Upper lobe of left lung (tissue), 6 donors: ENCODE data around the gene EXOC2. TPM values are rescaled to one million over a fixed set of nuclear protein-coding genes. Genes with fewer than 3 reads are reported as not detected.

Source experiments
- ATAC-seq, 2 donors: fragments of 200-7000 bp; cut with Tn5 transposase; one replicate each; pipeline ENCODE4 v1.9.1; 2022; ENCODE audit warnings: mild to moderate bottlenecking in 2 of 2, moderate library complexity in 2 of 2; ENCODE audit not compliant: low FRiP score in 2 of 2
- DNase-seq, 2 donors: peaks; one replicate each; pipeline ENCODE4 v3.0.0-alpha.2; 2019 to 2020
- H3K27ac ChIP-seq, 4 donors: fragments of 200-600 bp; sonication (generic); one replicate each; pipeline ENCODE4 v1.5.1; 2016 to 2019
- H3K27me3 ChIP-seq, 4 donors: fragments of 200-600 bp; sonication (generic); one replicate each; pipeline ENCODE4 v1.5.1; 2017 to 2019
- H3K36me3 ChIP-seq, 4 donors: fragments of 200-600 bp; sonication (generic); one replicate each; pipeline ENCODE4 v1.5.1; 2016 to 2019
- H3K4me1 ChIP-seq, 4 donors: fragments of 200-600 bp; sonication (generic); one replicate each; pipeline ENCODE4 v1.5.1; 2018 to 2019
- H3K4me3 ChIP-seq, 4 donors: fragments of 200-600 bp; sonication (generic); one replicate each; pipeline ENCODE4 v1.5.1; 2017 to 2019; ENCODE audit warnings: mild to moderate bottlenecking in 2 of 4, moderate library complexity in 1 of 4
- H3K9me3 ChIP-seq, 4 donors: fragments of 200-600 bp; sonication (generic); one replicate each; pipeline ENCODE4 v1.5.1; 2018 to 2019
- EP300 ChIP-seq, 4 donors: sonication (generic); formaldehyde crosslinking; IDR thresholded peaks; one replicate each; pipeline ENCODE4 v1.5.1; 2017; ENCODE audit warnings: antibody characterized with exemption in 4 of 4, control low read depth in 2 of 4
- POLR2A ChIP-seq, 4 donors: fragments of 450-650 bp; IDR thresholded peaks; one replicate each; pipeline ENCODE4 v1.5.1; 2016 to 2017; ENCODE audit warnings: antibody characterized with exemption in 4 of 4, mild to moderate bottlenecking in 2 of 4
- POLR2AphosphoS5 ChIP-seq, 2 donors: sonication (generic); formaldehyde crosslinking; IDR thresholded peaks; one replicate each; pipeline ENCODE4 v1.5.1; 2017; ENCODE audit warnings: antibody characterized with exemption in 2 of 2
- WGBS, 2 donors: methylation state at CpG; one replicate each; pipeline ENCODE4 v1.1.5; 2017 to 2018; 5-methylcytosine and 5-hydroxymethylcytosine counted together
- total RNA-seq, 6 donors: library from RNA; depleted of rRNA in 4 of 6; stranded (reverse); fragments of >200 nt in 4 of 6; gene quantifications; one replicate each; pipeline versions ENCODE4 v1.1.0 to v1.2.1, GENCODE V29; 2016 to 2021
- TF ChIP-seq, protein P1 (sequence below), 6 experiments: fragments of 450-650 bp in 4 of 6; fragments of 200-600 bp in 2 of 6; sonication (generic) in 2 of 6; IDR thresholded peaks; one replicate each; pipeline ENCODE4 v1.5.1; 2016 to 2019; ENCODE audit warnings: antibody characterized with exemption in 6 of 6
- donor health status: DM: no; HTN: no; CAD: no; lungs with moderate emphysema.
- donor health status: DM: no; HTN: yes; CAD: no; lungs with severe emphysema.

Gene EXOC2, protein sequence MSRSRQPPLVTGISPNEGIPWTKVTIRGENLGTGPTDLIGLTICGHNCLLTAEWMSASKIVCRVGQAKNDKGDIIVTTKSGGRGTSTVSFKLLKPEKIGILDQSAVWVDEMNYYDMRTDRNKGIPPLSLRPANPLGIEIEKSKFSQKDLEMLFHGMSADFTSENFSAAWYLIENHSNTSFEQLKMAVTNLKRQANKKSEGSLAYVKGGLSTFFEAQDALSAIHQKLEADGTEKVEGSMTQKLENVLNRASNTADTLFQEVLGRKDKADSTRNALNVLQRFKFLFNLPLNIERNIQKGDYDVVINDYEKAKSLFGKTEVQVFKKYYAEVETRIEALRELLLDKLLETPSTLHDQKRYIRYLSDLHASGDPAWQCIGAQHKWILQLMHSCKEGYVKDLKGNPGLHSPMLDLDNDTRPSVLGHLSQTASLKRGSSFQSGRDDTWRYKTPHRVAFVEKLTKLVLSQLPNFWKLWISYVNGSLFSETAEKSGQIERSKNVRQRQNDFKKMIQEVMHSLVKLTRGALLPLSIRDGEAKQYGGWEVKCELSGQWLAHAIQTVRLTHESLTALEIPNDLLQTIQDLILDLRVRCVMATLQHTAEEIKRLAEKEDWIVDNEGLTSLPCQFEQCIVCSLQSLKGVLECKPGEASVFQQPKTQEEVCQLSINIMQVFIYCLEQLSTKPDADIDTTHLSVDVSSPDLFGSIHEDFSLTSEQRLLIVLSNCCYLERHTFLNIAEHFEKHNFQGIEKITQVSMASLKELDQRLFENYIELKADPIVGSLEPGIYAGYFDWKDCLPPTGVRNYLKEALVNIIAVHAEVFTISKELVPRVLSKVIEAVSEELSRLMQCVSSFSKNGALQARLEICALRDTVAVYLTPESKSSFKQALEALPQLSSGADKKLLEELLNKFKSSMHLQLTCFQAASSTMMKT
- total RNA-seq = 10 to 100 TPM; 16.5 to 31.4 (median 24.4) TPM

DNA sequence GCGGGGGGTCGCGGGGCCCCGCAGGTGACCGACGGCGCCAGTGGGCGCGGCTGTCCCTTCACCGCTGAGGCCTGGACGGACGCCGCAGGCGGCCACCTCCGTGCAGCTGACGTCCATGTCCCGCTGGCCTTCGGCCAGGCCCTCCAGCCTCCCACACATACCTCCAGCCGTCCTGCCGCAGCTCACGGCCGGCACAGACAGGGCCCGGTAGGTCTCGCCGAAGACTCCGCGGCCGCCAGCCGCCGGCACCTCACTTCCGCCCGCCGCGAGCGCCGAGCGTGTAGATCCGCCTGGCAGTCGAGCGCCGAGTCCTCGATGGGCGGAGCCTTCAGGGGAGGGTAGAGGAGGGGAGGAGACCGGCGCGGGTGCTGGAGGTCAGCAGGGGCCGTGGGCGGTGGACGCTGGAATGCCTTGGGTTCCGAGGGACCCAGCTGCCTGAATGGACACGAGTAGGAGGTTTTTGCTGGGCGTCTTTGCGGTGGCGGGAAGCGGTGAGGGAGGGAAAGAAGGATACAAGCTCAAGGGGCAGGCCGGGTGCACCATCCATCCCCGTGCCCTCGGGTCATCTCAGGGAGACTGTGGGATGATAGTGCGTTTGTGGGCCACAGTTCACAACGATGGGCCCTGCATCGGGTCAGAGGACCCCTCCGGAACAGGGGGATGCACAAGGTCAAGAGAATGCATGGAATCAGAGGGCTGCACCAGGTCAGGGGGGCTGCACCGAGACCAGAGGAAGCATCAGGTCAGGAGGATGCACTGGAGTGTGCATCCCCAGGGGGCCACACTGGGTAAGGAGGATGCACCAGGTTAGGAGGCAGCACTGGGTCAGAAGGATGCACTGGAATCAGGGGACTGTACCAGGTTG, at the start of gene EXOC2:
Gene EXOC2, minus strand, starts transcription at position 282 of the 865 bp plus-strand sequence. CDS start 55,321 bp downstream, outside the sequence.
- Histone ChIP-seq H3K4me3 (peak within 1 kb of the TSS; percentile 83 to 97 (median 91)), H3K9me3 (no peaks in the 10 kb centered on the region), H3K36me3 (peaks cover 0 to 9% (median 4%) of the 10 kb centered on the region in 4 donors), H3K27me3 (no peaks in the 10 kb centered on the region), H3K27ac (peak within 1 kb of the TSS; percentile 86 to 91 (median 87)), H3K4me1 (peaks cover 10 to 22% (median 14%) of the 10 kb centered on the region in 4 donors)
- 2% methylated on average over 18 to 45 of the region's 63 CpGs for WGBS, 2 donors
- DNase-seq (peak; percentile 88 to 97), ATAC-seq (peak; percentile 93 to 98)
- TF ChIP-seq POLR2AphosphoS5 (IDR thresholded peaks at IDR 0.05) = peak; percentile 84 to 85
- no peak for TF ChIP-seq EP300 (IDR thresholded peaks at IDR 0.05)
- TF ChIP-seq POLR2A (IDR thresholded peaks at IDR 0.05) = peak in 2 of 4 donors; percentile 68 to 83
- TF ChIP-seq, protein P1, sequence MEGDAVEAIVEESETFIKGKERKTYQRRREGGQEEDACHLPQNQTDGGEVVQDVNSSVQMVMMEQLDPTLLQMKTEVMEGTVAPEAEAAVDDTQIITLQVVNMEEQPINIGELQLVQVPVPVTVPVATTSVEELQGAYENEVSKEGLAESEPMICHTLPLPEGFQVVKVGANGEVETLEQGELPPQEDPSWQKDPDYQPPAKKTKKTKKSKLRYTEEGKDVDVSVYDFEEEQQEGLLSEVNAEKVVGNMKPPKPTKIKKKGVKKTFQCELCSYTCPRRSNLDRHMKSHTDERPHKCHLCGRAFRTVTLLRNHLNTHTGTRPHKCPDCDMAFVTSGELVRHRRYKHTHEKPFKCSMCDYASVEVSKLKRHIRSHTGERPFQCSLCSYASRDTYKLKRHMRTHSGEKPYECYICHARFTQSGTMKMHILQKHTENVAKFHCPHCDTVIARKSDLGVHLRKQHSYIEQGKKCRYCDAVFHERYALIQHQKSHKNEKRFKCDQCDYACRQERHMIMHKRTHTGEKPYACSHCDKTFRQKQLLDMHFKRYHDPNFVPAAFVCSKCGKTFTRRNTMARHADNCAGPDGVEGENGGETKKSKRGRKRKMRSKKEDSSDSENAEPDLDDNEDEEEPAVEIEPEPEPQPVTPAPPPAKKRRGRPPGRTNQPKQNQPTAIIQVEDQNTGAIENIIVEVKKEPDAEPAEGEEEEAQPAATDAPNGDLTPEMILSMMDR (IDR thresholded peaks at IDR 0.05) = peak in 1 of 6 experiments; percentile 10

DNA sequence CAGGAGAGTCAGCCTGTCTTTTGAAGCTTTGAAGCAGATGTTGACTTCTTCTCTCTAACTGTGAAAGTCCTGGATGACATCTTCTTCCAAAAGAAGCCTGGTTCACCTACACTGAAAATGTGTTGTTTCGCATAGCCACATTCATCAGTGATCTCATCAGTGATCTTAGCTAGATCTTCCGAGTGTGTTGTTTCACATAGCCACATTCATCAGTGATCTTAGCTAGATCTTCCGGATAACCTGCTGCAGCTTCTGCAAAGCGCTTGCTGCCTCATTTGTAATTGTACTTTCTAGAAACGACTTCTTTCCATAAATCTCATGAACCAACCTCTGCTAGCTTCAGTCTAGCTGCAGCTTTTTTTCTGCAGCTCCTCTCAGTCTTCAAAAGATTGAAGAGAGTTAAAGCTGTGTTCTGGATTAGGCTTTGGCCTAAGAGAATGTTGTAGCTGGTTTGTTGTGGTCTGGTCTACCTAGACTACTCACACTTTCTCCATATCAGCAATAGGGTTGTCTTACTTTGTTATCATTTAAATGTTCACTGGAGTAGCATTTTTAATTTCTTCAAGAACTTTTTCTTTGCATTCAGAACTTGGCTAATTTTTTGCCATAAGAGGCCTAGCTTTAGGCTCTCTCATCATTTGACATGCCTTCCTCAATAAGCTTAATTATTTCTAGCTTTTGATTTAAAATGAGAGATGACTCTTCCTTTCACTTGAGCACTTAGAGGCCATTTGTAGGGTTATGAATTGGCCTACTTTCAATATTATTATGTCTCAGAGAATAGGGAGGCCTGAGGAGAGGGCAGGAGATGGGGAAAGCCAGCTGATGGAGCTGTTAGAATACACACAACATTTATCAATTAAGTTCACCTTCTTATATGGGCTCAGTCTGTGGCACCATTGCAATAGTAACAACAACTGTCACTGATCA, 48.7 kb upstream of the EXOC2 start:
- ATAC-seq = no peak

DNA sequence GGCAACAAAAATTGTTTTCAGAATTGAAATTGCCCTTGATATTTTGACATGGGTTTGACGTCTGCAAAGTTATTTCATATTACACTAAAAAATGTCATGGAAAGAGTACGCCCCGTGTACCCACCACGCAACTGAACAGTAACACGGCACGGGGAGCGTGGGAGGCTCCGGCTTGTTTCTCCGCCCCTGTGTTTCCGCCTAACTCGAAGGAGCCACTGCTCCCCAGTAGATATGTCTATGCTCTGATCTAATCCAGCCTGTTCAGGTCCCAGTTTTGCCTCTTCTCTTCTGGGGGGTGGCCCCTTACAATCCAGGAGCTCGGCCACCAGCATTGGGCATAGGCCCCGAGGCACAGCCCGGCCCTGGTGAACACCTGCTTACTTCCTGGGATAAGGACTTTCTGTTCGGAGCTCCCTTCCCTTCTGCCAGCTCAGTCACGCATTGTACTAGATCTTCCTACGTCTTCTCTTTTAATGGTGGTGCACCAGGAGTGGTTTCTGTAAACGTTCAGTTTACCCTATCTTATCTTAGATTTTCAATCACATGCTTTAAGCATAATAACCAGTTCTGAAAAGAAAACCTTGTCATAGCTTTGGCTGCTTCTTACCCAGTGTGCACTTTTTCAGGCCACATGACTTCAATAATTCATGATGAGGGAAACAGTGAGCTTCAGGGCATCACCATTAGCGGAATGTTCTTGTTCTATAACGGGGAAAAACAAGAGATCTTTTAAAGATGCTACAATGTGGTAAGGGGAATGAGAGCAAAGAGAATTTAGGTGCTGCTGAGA, 43.9 kb upstream of the EXOC2 start:
- Histone ChIP-seq H3K4me1 (no peaks in the 10 kb centered on the region), H3K27me3 (no peaks in the 10 kb centered on the region), H3K36me3 (no peaks in the 10 kb centered on the region), H3K9me3 (no peaks in the 10 kb centered on the region), H3K27ac (no peak overlapping the region), H3K4me3 (no peak overlapping the region)
- TF ChIP-seq POLR2A (IDR thresholded peaks at IDR 0.05) (no peak), POLR2AphosphoS5 (IDR thresholded peaks at IDR 0.05) (no peak), EP300 (IDR thresholded peaks at IDR 0.05) (no peak)
- TF ChIP-seq, protein P1 (IDR thresholded peaks at IDR 0.05) = no peak
- no peak for ATAC-seq
- peak in 1 of 2 donors; percentile 50 for DNase-seq
- WGBS, 2 donors = 89 to 93% methylated on average over 20 of the region's 20 CpGs

More for the DNA sequence above, 48.7 kb upstream of the EXOC2 start:
- WGBS, 2 donors = 94 to 99% methylated on average over 5 of the region's 5 CpGs
- TF ChIP-seq POLR2A (IDR thresholded peaks at IDR 0.05) = no peak
- TF ChIP-seq POLR2AphosphoS5 (IDR thresholded peaks at IDR 0.05) = no peak
- TF ChIP-seq EP300 (IDR thresholded peaks at IDR 0.05) = no peak
- TF ChIP-seq, protein P1 (IDR thresholded peaks at IDR 0.05) = no peak
- H3K9me3 ChIP-seq = no peaks in the 10 kb centered on the region
- no peaks in the 10 kb centered on the region for H3K27me3 ChIP-seq
- H3K27ac ChIP-seq = no peak overlapping the region
- no peak overlapping the region for H3K4me3 ChIP-seq
- H3K4me1 ChIP-seq = no peaks in the 10 kb centered on the region
- no peaks in the 10 kb centered on the region for H3K36me3 ChIP-seq
- no peak for DNase-seq
